Mucosa of descending colon (tissue), 3 donors: ENCODE results near the gene MYO3B. TPM values are rescaled to one million over a fixed set of nuclear protein-coding genes. Genes with fewer than 3 reads are reported as not detected.

Experiments used
- ATAC-seq: fragments of 200-7000 bp; cut with Tn5 transposase; one replicate; pipeline ENCODE4 v1.9.1; 2020; ENCODE audit warnings: mild to moderate bottlenecking, moderate library complexity
- DNase-seq, 3 donors: peaks; one replicate each; pipeline ENCODE4 v3.0.0-alpha.2; 2020
- H3K36me3 ChIP-seq: fragments of 200-600 bp; one replicate; pipeline ENCODE4 v1.8.0; 2021; ENCODE audit warnings: low read depth, mild to moderate bottlenecking
- H3K4me1 ChIP-seq: fragments of 200-600 bp; one replicate; pipeline ENCODE4 v1.8.0; 2021; ENCODE audit warnings: low read depth, mild to moderate bottlenecking
- H3K4me3 ChIP-seq: fragments of 200-600 bp; one replicate; pipeline ENCODE4 v1.8.0; 2021; ENCODE audit warnings: mild to moderate bottlenecking
- H3K9me3 ChIP-seq: fragments of 200-600 bp; one replicate; pipeline ENCODE4 v1.8.0; 2021; ENCODE audit warnings: mild to moderate bottlenecking
- CTCF ChIP-seq: fragments of 200-600 bp; IDR thresholded peaks from one replicate; pipeline ENCODE4 v1.8.0; 2022; ENCODE audit warnings: antibody characterized with exemption, mild to moderate bottlenecking
- intact Hi-C, 2 donors: fragments of 100-400 bp; cut with DNase I in 1 of 2; cut with micrococcal nuclease in 1 of 2; formaldehyde crosslinking; loops; one replicate each; pipeline versions ENCODE4 v1.11.0 to v1.11.1; 2022; cut with DNase I, micrococcal nuclease
- total RNA-seq, 3 donors: library from RNA; stranded (reverse); fragmentation: NEBNext Ultra II Directional in 2 of 3; extraction: Animal tissue kit (Norgen Biotek cat#: 25700) in 2 of 3; gene quantifications; one replicate each; pipeline versions ENCODE4 v1.2.1 to v1.2.4, GENCODE V29; 2021 to 2023
- donor health status: DM: no; HTN: no; CAD: no; lungs with moderate emphysema.
- donor health status: DM: no; HTN: no; CAD: no.
- donor health status: DM: no; HTN: yes; CAD: no.

MYO3B gene
- total RNA-seq, 3 donors from 2014 or later = 0.06 to 0.39 (median 0.09) TPM

- intact Hi-C loops = no loop called here
- Histone ChIP-seq H3K36me3 (no peaks in the 10 kb centered on the region), H3K4me3 (no peak overlapping the region), H3K9me3 (no peaks in the 10 kb centered on the region), H3K4me1 (no peaks in the 10 kb centered on the region)
- ATAC-seq (no peak), DNase-seq (no peak)
- TF ChIP-seq CTCF = no peak
Measured at GRCh38 chr2:170332676-170333402, 154.9 kb downstream of the MYO3B start.

- intact Hi-C loops = no loop called here
- DNase-seq = no peak
Measured at GRCh38 chr2:170335351-170335750, 157.4 kb downstream of the MYO3B start.

GRCh38 chr2:170336408-170336807, 158.5 kb downstream of the MYO3B start:
- no peaks in the 10 kb centered on the region for H3K36me3 ChIP-seq

More at GRCh38 chr2:170335351-170335750, 157.4 kb downstream of the MYO3B start:
- no peak for ATAC-seq
- Histone ChIP-seq H3K4me3 (no peak overlapping the region), H3K9me3 (no peaks in the 10 kb centered on the region), H3K36me3 (no peaks in the 10 kb centered on the region), H3K4me1 (no peaks in the 10 kb centered on the region)
- no peak for TF ChIP-seq CTCF

GRCh38 chr2:170336916-170337315, 159.0 kb downstream of the MYO3B start:
- no peak for ATAC-seq

More at GRCh38 chr2:170336408-170336807, 158.5 kb downstream of the MYO3B start:
- H3K4me3 ChIP-seq = no peak overlapping the region
- intact Hi-C loops = no loop called here
- no peaks in the 10 kb centered on the region for H3K9me3 ChIP-seq
- no peak for ATAC-seq
- TF ChIP-seq CTCF = no peak
- DNase-seq = no peak
- no peaks in the 10 kb centered on the region for H3K4me1 ChIP-seq

GRCh38 chr2:170339322-170339721, 161.4 kb downstream of the MYO3B start:
- Histone ChIP-seq H3K4me3 (no peak overlapping the region), H3K36me3 (no peaks in the 10 kb centered on the region), H3K9me3 (no peaks in the 10 kb centered on the region), H3K4me1 (no peaks in the 10 kb centered on the region)
- intact Hi-C loops = no loop called here
- DNase-seq = no peak
- no peak for ATAC-seq
- no peak for TF ChIP-seq CTCF

More at GRCh38 chr2:170336916-170337315, 159.0 kb downstream of the MYO3B start:
- TF ChIP-seq CTCF = no peak
- intact Hi-C loops = no loop called here
- Histone ChIP-seq H3K9me3 (no peaks in the 10 kb centered on the region), H3K4me1 (no peaks in the 10 kb centered on the region), H3K4me3 (no peak overlapping the region), H3K36me3 (no peaks in the 10 kb centered on the region)
- no peak for DNase-seq
